Measurements from ENCODE around the gene ASCC2.
"Not testable (repeated sequence)": the region's sequence is repeated elsewhere in the genome, so short reads cannot be mapped to it uniquely, and the experiment has no call there.

The ASCC2 gene

DNA sequence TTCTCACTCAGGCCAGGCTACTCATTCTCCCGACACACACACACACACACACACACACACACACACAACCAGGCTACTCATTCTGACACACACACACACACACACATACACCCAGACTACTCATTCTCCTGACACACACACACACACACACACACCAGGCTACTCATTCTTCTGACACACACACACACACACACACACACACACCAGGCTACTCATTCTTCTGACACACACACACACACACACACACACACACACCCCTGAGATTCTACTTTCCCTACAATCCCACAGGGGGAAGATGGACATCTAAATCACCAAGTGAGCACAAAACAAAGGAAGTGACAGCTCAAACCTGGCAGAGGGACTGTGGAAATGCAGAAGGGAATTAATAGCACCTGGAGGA is 10.3 kb downstream of the ASCC2 start:
- H3K4me3 ChIP-seq (ENCODE audit: low read depth, low read length); H3K9ac ChIP-seq (ENCODE audit: low read length); H2BK120ac ChIP-seq (ENCODE audit: insufficient read depth, low read length, poor library complexity): not testable (repeated sequence)

DNA sequence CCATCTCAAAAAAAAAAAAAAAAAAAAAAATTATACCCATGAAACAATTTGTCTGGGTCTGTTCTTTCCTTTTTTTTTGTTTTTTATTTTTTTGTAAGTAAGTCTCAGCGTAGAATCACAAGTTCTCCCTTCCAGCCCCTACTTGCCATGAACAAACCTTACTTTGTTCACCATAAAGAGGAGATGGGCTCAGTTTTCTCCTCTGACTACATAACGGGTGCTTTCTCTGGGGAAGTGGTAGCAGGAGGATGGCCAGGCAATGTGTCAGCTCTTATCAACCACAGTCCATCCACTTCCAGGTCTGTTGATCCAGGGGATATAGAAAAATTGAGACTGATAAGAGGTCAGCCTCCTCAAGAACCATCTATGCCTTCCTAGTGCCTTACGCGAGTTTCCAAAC is 11.0 kb downstream of the ASCC2 start:
- no peaks in the 10 kb centered on the region for H3K4me1 ChIP-seq (ENCODE audit: control insufficient read depth in 1 of 2, insufficient read depth in 2 of 2, low read length in 2 of 2)
- no peaks in the 10 kb centered on the region for H3K79me1 ChIP-seq (ENCODE audit: low read length)
- H2BK120ac ChIP-seq (ENCODE audit: insufficient read depth, low read length, poor library complexity): peak overlapping the region; percentile 31
- no peak overlapping the region for H3K4ac ChIP-seq (ENCODE audit: low read depth, low read length)
- H2BK12ac ChIP-seq (ENCODE audit: low read length): peak overlapping the region; percentile 17
- no peak overlapping the region for H2AK5ac ChIP-seq (ENCODE audit: low read length)
- H4K8ac ChIP-seq (ENCODE audit: low read depth, low read length): no peak overlapping the region
- peak overlapping the region; percentile 44 for H3K18ac ChIP-seq (ENCODE audit: low read length)
- no peak overlapping the region for H2BK5ac ChIP-seq (ENCODE audit: low read depth, low read length, poor library complexity)
- H3K27me3 ChIP-seq (ENCODE audit: insufficient read depth, low read length): no peaks in the 10 kb centered on the region
- no peak overlapping the region for H3K4me2 ChIP-seq (ENCODE audit: low read length)
- DNase-seq: no peak
- peaks cover 29 to 42% of the 10 kb centered on the region in 2 experiments for H3K36me3 ChIP-seq (ENCODE audit: control insufficient read depth in 1 of 2, insufficient read depth in 2 of 2, low read length in 2 of 2)
- no peak overlapping the region for H3K23ac ChIP-seq (ENCODE audit: low read length)
- no peak overlapping the region for H3K9ac ChIP-seq (ENCODE audit: low read length)
- no peaks in the 10 kb centered on the region for H3K79me2 ChIP-seq (ENCODE audit: control insufficient read depth, insufficient read depth, low read length, poor library complexity)
- H2AFZ ChIP-seq (ENCODE audit: insufficient read depth, low read length, poor library complexity): no peak overlapping the region
- no peak overlapping the region for H3K27ac ChIP-seq (ENCODE audit: low read depth, low read length)
- H4K91ac ChIP-seq (ENCODE audit: low read depth, low read length): no peak overlapping the region
- no peak overlapping the region for H3K4me3 ChIP-seq (ENCODE audit: low read depth, low read length)
- no CpG with 5 or more reads among the region's 4 CpGs for WGBS (ENCODE audit: extremely low coverage, insufficient coverage, insufficient read length)
- H4K12ac ChIP-seq (ENCODE audit: low read depth, low read length): no peak overlapping the region
- no peak overlapping the region for H3K14ac ChIP-seq (ENCODE audit: low read length)
- peaks cover 2% of the 10 kb centered on the region for H3K9me3 ChIP-seq (ENCODE audit: insufficient read depth, low read depth, low read length)

More for the DNA sequence above, 10.3 kb downstream of the ASCC2 start:
- H3K27me3 ChIP-seq (ENCODE audit: insufficient read depth, low read length); H4K12ac ChIP-seq (ENCODE audit: low read depth, low read length); H3K9me3 ChIP-seq (ENCODE audit: insufficient read depth, low read depth, low read length); H2BK5ac ChIP-seq (ENCODE audit: low read depth, low read length, poor library complexity); H3K4me1 ChIP-seq (ENCODE audit: control insufficient read depth in 1 of 2, insufficient read depth in 2 of 2, low read length in 2 of 2); H3K18ac ChIP-seq (ENCODE audit: low read length); H3K23ac ChIP-seq (ENCODE audit: low read length); H4K91ac ChIP-seq (ENCODE audit: low read depth, low read length); H2AFZ ChIP-seq (ENCODE audit: insufficient read depth, low read length, poor library complexity); H3K4ac ChIP-seq (ENCODE audit: low read depth, low read length); DNase-seq; H3K79me2 ChIP-seq (ENCODE audit: control insufficient read depth, insufficient read depth, low read length, poor library complexity); H2AK5ac ChIP-seq (ENCODE audit: low read length); H3K79me1 ChIP-seq (ENCODE audit: low read length); H3K14ac ChIP-seq (ENCODE audit: low read length); H2BK12ac ChIP-seq (ENCODE audit: low read length); H3K4me2 ChIP-seq (ENCODE audit: low read length); H3K27ac ChIP-seq (ENCODE audit: low read depth, low read length); H4K8ac ChIP-seq (ENCODE audit: low read depth, low read length): not testable (repeated sequence)
- peaks cover 27 to 41% of the 10 kb centered on the region in 2 experiments for H3K36me3 ChIP-seq (ENCODE audit: control insufficient read depth in 1 of 2, insufficient read depth in 2 of 2, low read length in 2 of 2)
- no CpG with 5 or more reads among the region's 1 CpG for WGBS (ENCODE audit: extremely low coverage, insufficient coverage, insufficient read length)

DNA sequence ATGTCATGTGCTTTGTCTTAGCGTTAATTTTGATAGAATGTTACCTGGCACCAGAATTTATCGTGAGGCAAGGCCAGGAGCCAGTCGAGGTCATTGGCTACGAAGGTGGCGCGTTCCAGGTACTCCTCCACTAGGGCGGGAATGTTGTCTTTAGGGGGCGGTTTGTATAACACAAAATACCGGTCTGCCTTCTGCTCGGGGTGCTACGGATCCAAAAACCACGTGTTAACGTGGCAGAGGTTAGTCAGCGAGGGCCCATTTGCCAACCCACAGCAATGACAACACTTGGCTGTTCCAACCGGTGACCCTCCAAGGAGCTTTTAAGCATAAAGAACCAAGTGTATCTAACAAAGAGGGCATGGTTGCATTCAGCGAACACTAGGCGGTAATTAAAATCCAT is 12.5 kb downstream of the ASCC2 start:
- no peak overlapping the region for H4K12ac ChIP-seq (ENCODE audit: low read depth, low read length)
- no peaks in the 10 kb centered on the region for H3K79me1 ChIP-seq (ENCODE audit: low read length)
- H3K14ac ChIP-seq (ENCODE audit: low read length): no peak overlapping the region
- peaks cover 2% of the 10 kb centered on the region for H3K9me3 ChIP-seq (ENCODE audit: insufficient read depth, low read depth, low read length)
- no peaks in the 10 kb centered on the region for H3K4me1 ChIP-seq (ENCODE audit: control insufficient read depth in 1 of 2, insufficient read depth in 2 of 2, low read length in 2 of 2)
- H3K4me2 ChIP-seq (ENCODE audit: low read length): no peak overlapping the region
- H3K18ac ChIP-seq (ENCODE audit: low read length): no peak overlapping the region
- H3K27me3 ChIP-seq (ENCODE audit: insufficient read depth, low read length): no peaks in the 10 kb centered on the region
- no peak overlapping the region for H3K9ac ChIP-seq (ENCODE audit: low read length)
- no peaks in the 10 kb centered on the region for H3K79me2 ChIP-seq (ENCODE audit: control insufficient read depth, insufficient read depth, low read length, poor library complexity)
- H2BK120ac ChIP-seq (ENCODE audit: insufficient read depth, low read length, poor library complexity): no peak overlapping the region
- H3K4me3 ChIP-seq (ENCODE audit: low read depth, low read length): peak overlapping the region; percentile 18
- no peak overlapping the region for H2BK12ac ChIP-seq (ENCODE audit: low read length)
- no peak overlapping the region for H4K91ac ChIP-seq (ENCODE audit: low read depth, low read length)
- WGBS (ENCODE audit: extremely low coverage, insufficient coverage, insufficient read length): no CpG with 5 or more reads among the region's 17 CpGs
- no peak overlapping the region for H3K27ac ChIP-seq (ENCODE audit: low read depth, low read length)
- H3K4ac ChIP-seq (ENCODE audit: low read depth, low read length): no peak overlapping the region
- H4K8ac ChIP-seq (ENCODE audit: low read depth, low read length): no peak overlapping the region
- no peak overlapping the region for H2AFZ ChIP-seq (ENCODE audit: insufficient read depth, low read length, poor library complexity)
- H3K36me3 ChIP-seq (ENCODE audit: control insufficient read depth in 1 of 2, insufficient read depth in 2 of 2, low read length in 2 of 2): peaks cover 28 to 40% of the 10 kb centered on the region in 2 experiments
- no peak overlapping the region for H3K23ac ChIP-seq (ENCODE audit: low read length)
- no peak for DNase-seq
- no peak overlapping the region for H2AK5ac ChIP-seq (ENCODE audit: low read length)
- no peak overlapping the region for H2BK5ac ChIP-seq (ENCODE audit: low read depth, low read length, poor library complexity)

DNA sequence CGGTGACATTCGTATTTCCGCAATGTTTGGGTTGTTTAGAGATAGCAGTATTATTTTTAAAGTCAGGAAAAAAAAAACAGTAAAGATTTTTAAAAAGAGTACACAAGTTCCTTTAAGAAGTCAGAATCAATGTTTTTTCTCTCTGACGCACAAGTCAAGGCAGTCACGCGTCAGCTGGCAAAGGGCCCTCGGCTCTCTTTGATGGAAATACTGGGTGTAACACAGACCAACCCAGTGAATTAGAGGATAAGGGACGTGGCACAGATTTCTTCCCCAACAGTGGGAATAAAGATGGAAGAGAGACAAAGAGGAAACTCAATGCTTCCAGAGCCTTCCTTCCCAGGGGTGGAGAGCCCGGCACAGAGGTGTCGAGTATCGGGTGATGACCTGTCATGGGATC is 13.4 kb downstream of the ASCC2 start:
- H3K79me1 ChIP-seq (ENCODE audit: low read length): no peaks in the 10 kb centered on the region
- H2BK5ac ChIP-seq (ENCODE audit: low read depth, low read length, poor library complexity): no peak overlapping the region

More for the DNA sequence above, 13.4 kb downstream of the ASCC2 start:
- WGBS (ENCODE audit: extremely low coverage, insufficient coverage, insufficient read length): no CpG with 5 or more reads among the region's 11 CpGs
- no peak overlapping the region for H2BK12ac ChIP-seq (ENCODE audit: low read length)
- no peak overlapping the region for H3K27ac ChIP-seq (ENCODE audit: low read depth, low read length)
- H3K9me3 ChIP-seq (ENCODE audit: insufficient read depth, low read depth, low read length): peaks cover 2% of the 10 kb centered on the region
- no peak overlapping the region for H3K14ac ChIP-seq (ENCODE audit: low read length)
- H3K18ac ChIP-seq (ENCODE audit: low read length): no peak overlapping the region
- no peak overlapping the region for H2AFZ ChIP-seq (ENCODE audit: insufficient read depth, low read length, poor library complexity)
- H3K36me3 ChIP-seq (ENCODE audit: control insufficient read depth in 1 of 2, insufficient read depth in 2 of 2, low read length in 2 of 2): peaks cover 25 to 38% of the 10 kb centered on the region in 2 experiments
- no peak overlapping the region for H2AK5ac ChIP-seq (ENCODE audit: low read length)
- H3K9ac ChIP-seq (ENCODE audit: low read length): no peak overlapping the region
- no peak overlapping the region for H3K23ac ChIP-seq (ENCODE audit: low read length)
- H4K8ac ChIP-seq (ENCODE audit: low read depth, low read length): no peak overlapping the region
- H4K12ac ChIP-seq (ENCODE audit: low read depth, low read length): no peak overlapping the region
- H4K91ac ChIP-seq (ENCODE audit: low read depth, low read length): no peak overlapping the region
- DNase-seq: no peak
- H3K27me3 ChIP-seq (ENCODE audit: insufficient read depth, low read length): no peaks in the 10 kb centered on the region
- H3K79me2 ChIP-seq (ENCODE audit: control insufficient read depth, insufficient read depth, low read length, poor library complexity): no peaks in the 10 kb centered on the region
- no peak overlapping the region for H3K4me3 ChIP-seq (ENCODE audit: low read depth, low read length)
- H2BK120ac ChIP-seq (ENCODE audit: insufficient read depth, low read length, poor library complexity): no peak overlapping the region
- H3K4me2 ChIP-seq (ENCODE audit: low read length): no peak overlapping the region
- no peak overlapping the region for H3K4ac ChIP-seq (ENCODE audit: low read depth, low read length)
- no peaks in the 10 kb centered on the region for H3K4me1 ChIP-seq (ENCODE audit: control insufficient read depth in 1 of 2, insufficient read depth in 2 of 2, low read length in 2 of 2)
